Immature natural killer cell (primary cell): ENCODE measurements around the gene TMC6. TPM values are rescaled to one million over a fixed set of nuclear protein-coding genes. Genes with fewer than 3 reads are reported as not detected.
A peak's percentile ranks its signal among the peaks of the same experiment; 100 is the strongest.

Experiments
- DNase-seq, 3 donors: peaks; one replicate each; pipeline ENCODE4 v3.0.0; 2022; ENCODE audit warnings: mixed read lengths in 1 of 3
- H3K27ac Mint-ChIP-seq, 6 donors: one replicate each; pipeline ENCODE4 v1.8.0; 2020; ENCODE audit warnings: mixed read lengths in 6 of 6, mild to moderate bottlenecking in 5 of 6, inconsistent platforms in 4 of 6, moderate library complexity in 3 of 6
- H3K27me3 Mint-ChIP-seq, 3 donors: one replicate each; pipeline ENCODE4 v1.8.0; 2020 to 2021; ENCODE audit warnings: low read depth in 3 of 3, mild to moderate bottlenecking in 3 of 3, mixed read lengths in 3 of 3, moderate library complexity in 3 of 3, inconsistent platforms in 1 of 3
- H3K36me3 Mint-ChIP-seq, 3 donors: one replicate each; pipeline ENCODE4 v1.8.0; 2020; ENCODE audit warnings: mixed read lengths in 3 of 3, inconsistent platforms in 2 of 3, mild to moderate bottlenecking in 2 of 3
- H3K4me1 Mint-ChIP-seq, 2 donors: one replicate each; pipeline ENCODE4 v1.8.0; 2020; ENCODE audit warnings: inconsistent platforms in 2 of 2, mild to moderate bottlenecking in 2 of 2, mixed read lengths in 2 of 2, moderate library complexity in 1 of 2
- H3K4me3 Mint-ChIP-seq, 5 donors: one replicate each; pipeline ENCODE4 v1.8.0; 2020; ENCODE audit warnings: mild to moderate bottlenecking in 5 of 5, mixed read lengths in 5 of 5, inconsistent platforms in 3 of 5, moderate library complexity in 3 of 5
- H3K9me3 Mint-ChIP-seq, 6 donors: one replicate each; pipeline ENCODE4 v1.8.0; 2020; ENCODE audit warnings: mild to moderate bottlenecking in 6 of 6, mixed read lengths in 6 of 6, inconsistent platforms in 4 of 6, moderate library complexity in 3 of 6
- polyA plus RNA-seq, 3 donors: library from polyadenylated mRNA; unstranded; fragments of 300-500 nt; fragmentation: Illumina TruSeq; gene quantifications; one replicate each; pipeline ENCODE4 v1.2.3, GENCODE V29; 2021

Gene TMC6
- polyA plus RNA-seq, 3 donors from 2014 or later = 194 to 262 (median 203) TPM

GRCh38 chr17:78134899-78135385 is 6.4 kb upstream of the TMC6 start:
- peaks cover 73 to 79% of the 10 kb centered on the region in 2 donors for H3K4me1 Mint-ChIP-seq
- peak overlapping the region in 5 of 6 donors; percentile 55 to 95 (median 85) for H3K27ac Mint-ChIP-seq

GRCh38 chr17:78133971-78134898 is 5.7 kb upstream of the TMC6 start:
- Mint-ChIP-seq H3K36me3 (peaks cover 16 to 24% (median 18%) of the 10 kb centered on the region in 3 donors), H3K4me3 (peak overlapping the region; percentile 73 to 86 (median 77)), H3K4me1 (peaks cover 75 to 79% of the 10 kb centered on the region in 2 donors), H3K9me3 (no peaks in the 10 kb centered on the region), H3K27me3 (peaks cover 14 to 36% (median 21%) of the 10 kb centered on the region in 3 donors), H3K27ac (peak overlapping the region; percentile 81 to 95 (median 92))
- peak; percentile 77 to 84 (median 81) for DNase-seq

More at GRCh38 chr17:78134899-78135385, 6.4 kb upstream of the TMC6 start:
- peaks cover 14 to 33% (median 22%) of the 10 kb centered on the region in 3 donors for H3K27me3 Mint-ChIP-seq
- H3K4me3 Mint-ChIP-seq = no peak overlapping the region
- peaks cover 17 to 24% (median 18%) of the 10 kb centered on the region in 3 donors for H3K36me3 Mint-ChIP-seq
- no peak for DNase-seq
- no peaks in the 10 kb centered on the region for H3K9me3 Mint-ChIP-seq

DNA sequence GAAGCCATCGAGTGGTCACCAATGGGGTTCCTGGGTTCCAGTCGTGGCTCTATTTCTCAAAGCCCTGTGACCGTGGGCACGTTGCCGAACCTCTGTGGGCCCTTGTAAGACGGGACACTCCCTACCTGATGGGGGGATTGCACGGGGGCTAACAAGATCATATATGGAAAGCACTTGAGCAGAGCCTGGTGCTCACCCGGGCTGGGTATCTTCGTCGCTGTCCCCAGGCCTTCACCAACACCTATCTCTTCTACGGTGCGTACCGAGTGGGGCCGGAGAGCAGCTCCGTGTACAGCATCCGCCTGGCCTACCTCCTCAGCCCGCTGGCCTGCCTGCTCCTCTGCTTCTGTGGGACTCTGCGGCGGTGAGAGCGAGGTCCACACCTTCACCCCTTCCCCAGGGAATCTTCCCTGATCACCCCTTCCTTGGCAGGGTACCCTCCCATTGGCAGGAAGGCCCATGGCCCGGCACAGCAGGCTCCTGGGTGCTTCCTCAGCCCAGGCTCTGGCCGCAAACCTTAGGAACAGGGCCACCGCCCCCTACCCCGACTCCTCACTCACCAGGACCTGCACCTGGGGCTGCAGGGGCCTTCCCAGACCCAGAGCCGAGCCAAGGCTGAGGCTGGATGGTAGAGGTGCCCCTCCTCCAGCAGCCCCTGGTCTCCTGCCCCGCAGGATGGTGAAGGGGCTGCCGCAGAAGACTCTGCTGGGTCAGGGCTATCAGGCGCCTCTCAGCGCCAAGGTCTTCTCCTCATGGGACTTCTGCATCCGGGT is 4.8 kb upstream of the TMC6 start:
- no peak for DNase-seq
- H3K4me3 Mint-ChIP-seq = peak overlapping the region; percentile 76 to 86 (median 79)
- H3K4me1 Mint-ChIP-seq = peaks cover 76 to 77% of the 10 kb centered on the region in 2 donors
- H3K27ac Mint-ChIP-seq = peak overlapping the region; percentile 81 to 95 (median 92)
- H3K9me3 Mint-ChIP-seq = no peaks in the 10 kb centered on the region
- peaks cover 19 to 41% (median 21%) of the 10 kb centered on the region in 3 donors for H3K27me3 Mint-ChIP-seq
- H3K36me3 Mint-ChIP-seq = peaks cover 16 to 24% (median 18%) of the 10 kb centered on the region in 3 donors

DNA sequence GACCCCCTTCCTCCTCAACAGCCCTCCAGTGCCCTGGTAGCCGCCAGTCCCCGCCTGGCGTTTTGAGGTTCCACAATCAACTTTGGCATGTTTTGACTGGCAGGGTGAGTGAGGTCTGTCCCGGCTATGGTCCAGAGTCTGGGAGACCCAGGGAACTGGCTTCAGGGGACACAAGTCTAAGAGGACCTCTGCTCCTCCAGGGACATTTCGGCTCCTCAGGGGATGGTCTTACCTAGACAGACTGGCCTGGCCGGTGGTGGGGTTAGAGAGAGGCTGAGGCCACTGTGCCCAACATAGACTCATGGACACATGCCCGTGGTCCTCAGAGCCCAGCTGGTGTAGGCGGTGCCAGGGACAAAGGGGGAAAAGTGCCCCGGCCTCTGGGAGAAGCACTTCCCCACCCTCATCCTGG is 4.2 kb upstream of the TMC6 start:
- peaks cover 70 to 72% of the 10 kb centered on the region in 2 donors for H3K4me1 Mint-ChIP-seq
- H3K9me3 Mint-ChIP-seq = no peaks in the 10 kb centered on the region
- peaks cover 19 to 40% (median 21%) of the 10 kb centered on the region in 3 donors for H3K27me3 Mint-ChIP-seq
- peak overlapping the region; percentile 77 to 95 (median 90) for H3K27ac Mint-ChIP-seq
- H3K4me3 Mint-ChIP-seq = peak overlapping the region; percentile 76 to 86 (median 79)
- H3K36me3 Mint-ChIP-seq = peaks cover 16 to 24% (median 18%) of the 10 kb centered on the region in 3 donors
- no peak for DNase-seq

DNA sequence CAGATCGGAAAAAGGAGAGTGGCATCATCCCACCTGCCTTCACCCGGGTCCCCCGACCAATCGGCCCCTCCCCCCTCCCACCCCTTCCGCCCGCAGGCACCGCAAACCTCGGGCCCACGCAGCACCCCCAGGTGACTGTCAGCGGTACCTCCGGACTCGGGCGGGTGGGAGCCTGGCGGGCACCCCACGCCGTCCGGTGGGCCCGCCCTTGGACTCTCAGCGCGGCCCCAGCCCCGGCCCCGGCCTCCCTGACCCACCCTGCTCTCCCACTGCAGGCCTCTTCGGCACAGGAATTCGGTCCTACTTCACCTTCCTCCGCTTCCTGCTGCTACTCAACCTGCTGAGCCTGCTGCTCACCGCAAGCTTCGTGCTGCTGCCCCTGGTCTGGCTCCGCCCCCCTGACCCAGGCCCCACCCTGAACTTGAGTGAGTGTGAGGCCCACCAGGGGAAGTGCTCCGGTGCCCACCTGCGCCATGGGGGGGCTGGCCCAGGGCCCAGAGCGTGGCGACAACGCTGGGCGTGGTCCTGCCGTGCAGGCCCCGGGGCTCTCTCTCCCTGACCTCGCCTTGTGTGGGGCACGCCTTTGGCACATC is 3.6 kb upstream of the TMC6 start:
- no peaks in the 10 kb centered on the region for H3K9me3 Mint-ChIP-seq
- peak overlapping the region; percentile 77 to 98 (median 83) for H3K4me3 Mint-ChIP-seq
- H3K4me1 Mint-ChIP-seq = peaks cover 66 to 68% of the 10 kb centered on the region in 2 donors
- peaks cover 16 to 22% (median 18%) of the 10 kb centered on the region in 3 donors for H3K36me3 Mint-ChIP-seq
- H3K27me3 Mint-ChIP-seq = peaks cover 20 to 36% (median 21%) of the 10 kb centered on the region in 3 donors
- peak in 2 of 3 donors; percentile 65 to 67 for DNase-seq
- peak overlapping the region in 5 of 6 donors; percentile 81 to 95 (median 92) for H3K27ac Mint-ChIP-seq

DNA sequence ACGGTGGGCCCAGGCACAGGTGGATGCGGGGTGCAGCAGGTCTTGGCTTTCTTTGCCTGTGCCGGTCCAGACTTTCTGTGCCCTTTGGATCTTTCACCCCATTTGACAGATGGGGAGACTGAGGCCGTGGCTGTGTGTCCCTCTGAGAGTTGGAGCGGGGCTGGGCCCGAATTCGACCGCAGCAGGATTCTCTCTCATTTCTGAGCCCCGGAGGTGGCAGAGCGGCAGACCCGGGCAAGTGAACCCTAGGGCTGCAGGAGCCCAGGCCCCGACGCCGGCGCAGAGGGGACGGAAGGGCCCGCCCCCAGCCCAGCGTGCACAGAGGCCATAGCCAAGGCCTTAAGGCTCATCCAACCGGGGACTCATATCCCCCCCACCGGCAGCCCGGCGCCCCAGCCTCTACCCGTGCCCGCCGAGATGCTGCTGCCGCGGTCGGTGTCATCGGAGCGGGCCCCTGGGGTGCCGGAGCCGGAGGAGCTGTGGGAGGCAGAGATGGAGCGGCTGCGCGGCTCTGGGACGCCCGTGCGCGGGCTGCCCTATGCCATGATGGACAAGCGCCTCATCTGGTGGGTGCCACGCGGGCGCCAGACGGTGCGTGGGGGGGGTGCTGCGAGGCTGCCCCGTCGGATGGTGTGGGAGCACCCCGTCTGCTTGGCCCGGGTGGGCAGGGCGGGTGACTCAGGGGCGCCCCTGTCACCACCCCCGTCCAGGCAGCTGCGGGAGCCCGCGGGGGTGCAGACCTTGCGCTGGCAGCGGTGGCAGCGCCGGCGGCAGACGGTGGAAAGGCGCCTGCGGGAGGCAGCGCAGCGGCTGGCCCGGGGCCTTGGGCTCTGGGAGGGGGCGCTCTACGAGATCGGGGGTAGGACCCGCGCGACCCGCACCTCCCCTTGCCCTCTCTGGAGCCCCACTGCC is 2.9 kb upstream of the TMC6 start:
- no peaks in the 10 kb centered on the region for H3K9me3 Mint-ChIP-seq
- H3K4me3 Mint-ChIP-seq = peak overlapping the region; percentile 91 to 98 (median 97)
- H3K36me3 Mint-ChIP-seq = peaks cover 16 to 24% (median 21%) of the 10 kb centered on the region in 3 donors
- DNase-seq = peak; percentile 67 to 71 (median 70)
- H3K27ac Mint-ChIP-seq = peak overlapping the region; percentile 81 to 98 (median 96)
- H3K4me1 Mint-ChIP-seq = peaks cover 66 to 67% of the 10 kb centered on the region in 2 donors
- peaks cover 22 to 37% (median 24%) of the 10 kb centered on the region in 3 donors for H3K27me3 Mint-ChIP-seq

DNA sequence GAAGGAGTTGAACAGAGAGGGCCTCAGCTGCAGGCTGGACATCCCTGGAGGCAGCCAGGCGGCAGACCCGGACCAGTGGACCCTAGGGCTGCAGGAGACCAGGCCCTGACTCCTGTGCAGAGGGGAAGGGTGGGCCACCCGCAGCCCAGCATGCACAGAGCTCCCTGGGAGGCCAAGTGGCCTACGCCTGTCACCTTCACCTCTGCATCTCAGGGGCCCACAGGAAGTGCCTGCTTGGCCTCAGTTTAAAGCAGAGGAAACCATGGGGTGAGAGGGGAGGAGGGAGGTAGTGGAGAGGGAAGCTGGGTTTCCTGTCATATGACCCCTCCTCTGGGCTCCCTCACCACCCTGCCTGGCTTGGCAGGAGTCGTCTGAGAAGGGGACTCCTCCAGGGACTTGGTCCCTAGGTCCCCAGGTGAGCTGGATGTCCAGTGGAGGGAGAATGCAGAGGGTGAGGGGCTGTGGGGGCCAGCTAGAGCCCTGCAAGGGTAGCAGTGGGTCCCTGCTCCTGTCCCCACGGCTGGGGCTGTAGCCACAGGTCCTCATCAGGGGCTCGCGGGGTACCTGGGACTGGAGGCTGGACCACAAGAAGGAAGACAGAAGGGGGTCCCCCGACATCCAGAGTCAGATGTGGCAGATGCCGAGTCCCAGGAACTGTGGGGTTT is 2.0 kb upstream of the TMC6 start, which contains the start of gene TMC8:
TMC8 (plus strand) TSS at position 335 of the 665 bp plus-strand sequence. CDS start 818 bp downstream, outside the sequence.
- peaks cover 58 to 60% of the 10 kb centered on the region in 2 donors for H3K4me1 Mint-ChIP-seq
- peak; percentile 90 to 91 (median 90) for DNase-seq
- H3K36me3 Mint-ChIP-seq = peaks cover 12 to 18% (median 15%) of the 10 kb centered on the region in 3 donors
- no peaks in the 10 kb centered on the region for H3K9me3 Mint-ChIP-seq
- peaks cover 20 to 36% (median 22%) of the 10 kb centered on the region in 3 donors for H3K27me3 Mint-ChIP-seq
- peak within 1 kb of the TSS; percentile 91 to 98 (median 97) for H3K4me3 Mint-ChIP-seq
- H3K27ac Mint-ChIP-seq = peak within 1 kb of the TSS; percentile 81 to 98 (median 96)

- peak overlapping the region; percentile 81 to 98 (median 96) for H3K27ac Mint-ChIP-seq
Observed at GRCh38 chr17:78130090-78130436, 1.5 kb upstream of the TMC6 start.

GRCh38 chr17:78129351-78130089 is 965 bp upstream of the TMC6 start:
- peak in 2 of 3 donors; percentile 42 to 48 for DNase-seq
- H3K27ac Mint-ChIP-seq = peak overlapping the region; percentile 81 to 98 (median 96)
- peak overlapping the region; percentile 91 to 98 (median 97) for H3K4me3 Mint-ChIP-seq
- H3K9me3 Mint-ChIP-seq = no peaks in the 10 kb centered on the region
- H3K36me3 Mint-ChIP-seq = peaks cover 8 to 14% (median 11%) of the 10 kb centered on the region in 3 donors
- peaks cover 18 to 34% (median 22%) of the 10 kb centered on the region in 3 donors for H3K27me3 Mint-ChIP-seq
- peaks cover 50 to 53% of the 10 kb centered on the region in 2 donors for H3K4me1 Mint-ChIP-seq

More at GRCh38 chr17:78130090-78130436, 1.5 kb upstream of the TMC6 start:
- Mint-ChIP-seq H3K9me3 (no peaks in the 10 kb centered on the region), H3K36me3 (peaks cover 9 to 15% (median 12%) of the 10 kb centered on the region in 3 donors), H3K27me3 (peaks cover 18 to 34% (median 22%) of the 10 kb centered on the region in 3 donors), H3K4me3 (peak overlapping the region; percentile 91 to 98 (median 97)), H3K4me1 (peaks cover 55 to 56% of the 10 kb centered on the region in 2 donors)
- no peak for DNase-seq

GRCh38 chr17:78127888-78128550 is 536 bp downstream of the TMC6 start:
- Mint-ChIP-seq H3K4me1 (peaks cover 45 to 52% of the 10 kb centered on the region in 2 donors), H3K27ac (peak overlapping the region; percentile 89 to 96 (median 94)), H3K27me3 (peaks cover 20 to 34% (median 22%) of the 10 kb centered on the region in 3 donors), H3K4me3 (peak overlapping the region; percentile 92 to 98 (median 93)), H3K9me3 (no peaks in the 10 kb centered on the region), H3K36me3 (peaks cover 3 to 13% (median 5%) of the 10 kb centered on the region in 3 donors)
- DNase-seq = no peak
